LNCaP clone FGC (cell line): Measurements from ENCODE around the gene ASCC1.

Experiments used
- DNase-seq: peaks from one replicate; pipeline ENCODE4 v3.0.0-alpha.2; 2011; ENCODE audit warnings: low read depth
- H3K4me3 ChIP-seq: 2 replicates; pipeline ENCODE4 v1.5.1; 2011; ENCODE audit warnings: mild to moderate bottlenecking, low read depth, low read length, control low read depth
- TF ChIP-seq, protein P1 (sequence below): IDR thresholded peaks from 2 replicates; pipeline ENCODE4 v1.5.1; 2012; ENCODE audit warnings: mild to moderate bottlenecking; ENCODE audit not compliant: control insufficient read depth, insufficient read depth; ENCODE audit errors: extremely low read depth

Gene ASCC1

DNA sequence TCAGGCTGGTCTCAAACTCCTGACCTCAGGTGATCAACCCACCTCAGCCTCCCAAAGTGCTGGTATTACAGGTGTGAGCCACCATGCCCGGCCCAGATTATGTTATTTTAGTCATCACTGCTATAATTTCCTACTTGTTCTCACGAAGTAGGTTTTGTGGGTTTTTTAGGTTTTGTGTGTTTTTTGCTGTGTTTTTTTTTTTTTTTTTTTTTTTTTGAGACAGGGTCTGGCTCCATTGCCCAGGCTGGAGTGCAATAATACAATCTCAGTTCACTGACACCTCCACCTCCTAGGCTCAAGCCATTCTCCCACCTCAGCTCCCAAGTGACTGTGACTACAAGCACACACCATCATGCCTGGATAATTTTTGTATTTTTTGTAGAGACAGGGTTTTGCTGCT, 21.1 kb downstream of the ASCC1 start:
- TF ChIP-seq, protein P1, sequence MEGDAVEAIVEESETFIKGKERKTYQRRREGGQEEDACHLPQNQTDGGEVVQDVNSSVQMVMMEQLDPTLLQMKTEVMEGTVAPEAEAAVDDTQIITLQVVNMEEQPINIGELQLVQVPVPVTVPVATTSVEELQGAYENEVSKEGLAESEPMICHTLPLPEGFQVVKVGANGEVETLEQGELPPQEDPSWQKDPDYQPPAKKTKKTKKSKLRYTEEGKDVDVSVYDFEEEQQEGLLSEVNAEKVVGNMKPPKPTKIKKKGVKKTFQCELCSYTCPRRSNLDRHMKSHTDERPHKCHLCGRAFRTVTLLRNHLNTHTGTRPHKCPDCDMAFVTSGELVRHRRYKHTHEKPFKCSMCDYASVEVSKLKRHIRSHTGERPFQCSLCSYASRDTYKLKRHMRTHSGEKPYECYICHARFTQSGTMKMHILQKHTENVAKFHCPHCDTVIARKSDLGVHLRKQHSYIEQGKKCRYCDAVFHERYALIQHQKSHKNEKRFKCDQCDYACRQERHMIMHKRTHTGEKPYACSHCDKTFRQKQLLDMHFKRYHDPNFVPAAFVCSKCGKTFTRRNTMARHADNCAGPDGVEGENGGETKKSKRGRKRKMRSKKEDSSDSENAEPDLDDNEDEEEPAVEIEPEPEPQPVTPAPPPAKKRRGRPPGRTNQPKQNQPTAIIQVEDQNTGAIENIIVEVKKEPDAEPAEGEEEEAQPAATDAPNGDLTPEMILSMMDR: no peak
- H3K4me3 ChIP-seq: no peak overlapping the region
- DNase-seq: no peak

DNA sequence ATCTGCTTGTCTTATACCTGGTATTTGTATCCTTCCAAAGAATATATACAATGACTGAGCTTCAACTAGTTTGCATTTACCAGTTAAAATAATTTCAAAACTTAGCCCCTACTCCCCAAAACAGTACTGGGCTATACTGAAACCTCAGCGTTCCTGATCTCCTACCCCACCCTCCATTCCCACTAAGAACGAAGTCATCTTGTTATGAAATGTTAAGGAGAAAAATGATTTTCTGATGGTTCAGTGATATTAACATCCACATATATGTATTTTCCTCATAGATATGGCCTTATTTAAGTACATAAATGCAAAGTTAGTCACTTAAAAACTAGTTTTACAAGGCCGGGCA, 29.1 kb downstream of the ASCC1 start:
- TF ChIP-seq, protein P1: no peak
- DNase-seq: no peak
- peak overlapping the region; percentile 28 for H3K4me3 ChIP-seq

DNA sequence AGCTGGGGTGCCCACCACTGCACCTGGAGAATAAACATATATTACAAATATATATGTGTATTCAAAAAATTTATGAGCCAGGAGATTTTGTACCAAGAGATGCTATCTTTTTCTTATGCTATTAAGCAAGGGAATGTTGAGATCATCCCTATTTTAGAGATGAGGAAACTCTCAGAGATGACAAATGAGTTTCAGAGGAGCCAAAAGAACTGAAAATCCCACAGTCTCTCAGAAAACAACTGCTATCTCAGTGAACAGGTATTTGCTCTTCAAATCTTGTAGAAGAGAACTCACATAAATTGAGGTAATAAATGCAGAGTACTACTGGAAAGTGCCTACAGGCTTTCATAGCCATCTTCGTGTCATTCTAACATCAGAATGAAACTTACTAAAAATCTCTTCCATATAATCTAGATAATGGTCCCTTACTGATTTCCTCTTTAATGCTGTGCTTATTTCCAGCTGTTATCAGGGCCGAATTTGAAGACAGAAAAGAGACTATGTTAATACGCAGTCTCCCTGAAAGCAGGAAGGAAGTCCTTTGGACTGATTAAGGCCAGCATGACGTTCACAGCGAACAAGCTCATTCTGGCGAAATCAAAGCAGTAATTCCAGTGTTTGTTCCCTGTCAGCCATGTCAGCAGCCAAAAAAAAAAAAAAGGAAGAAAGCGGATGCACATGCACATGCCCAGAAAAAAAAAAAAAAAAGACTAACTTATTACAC, 29.7 kb downstream of the ASCC1 start:
- TF ChIP-seq, protein P1: no peak
- DNase-seq: peak; percentile 85
- H3K4me3 ChIP-seq: peak overlapping the region; percentile 28

DNA sequence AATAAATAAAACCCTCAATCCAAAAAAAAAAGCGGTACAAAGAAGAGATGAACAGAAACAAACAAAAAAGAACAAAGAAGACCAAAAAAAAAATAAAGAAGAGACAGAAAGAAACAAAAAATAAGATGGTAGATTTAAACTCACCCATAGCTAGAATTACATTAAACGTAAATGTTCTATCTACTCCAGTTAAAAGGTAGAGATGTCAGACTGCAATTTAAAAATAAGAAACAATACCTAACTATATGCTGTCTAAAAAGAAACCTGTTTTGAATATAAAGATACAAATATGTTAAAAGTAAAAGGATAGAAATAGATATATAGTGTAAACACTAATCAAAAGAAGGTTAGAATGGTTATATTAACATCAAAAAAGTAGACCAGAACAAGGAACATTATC, 31.9 kb downstream of the ASCC1 start:
- no peak for DNase-seq
- H3K4me3 ChIP-seq: no peak overlapping the region
- TF ChIP-seq, protein P1: no peak

DNA sequence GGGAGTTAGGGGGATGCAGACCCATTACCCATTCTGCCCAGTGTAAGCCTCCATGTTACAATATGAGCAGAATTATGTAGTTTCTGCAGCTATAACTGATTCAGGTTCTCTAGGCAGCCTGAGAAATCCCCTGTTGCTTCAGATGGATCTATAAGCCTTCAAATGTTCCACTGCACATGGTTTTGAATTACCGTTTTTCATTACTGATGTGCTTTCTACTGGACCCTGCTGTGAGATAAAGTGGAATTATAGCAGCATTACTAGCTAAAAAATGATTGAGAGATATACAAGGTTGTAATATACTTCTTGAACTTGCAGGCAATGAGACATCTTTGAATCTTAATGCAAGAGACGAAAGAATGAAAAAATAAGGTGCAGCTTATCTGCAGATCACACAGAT, 38.6 kb downstream of the ASCC1 start:
- TF ChIP-seq, protein P1: no peak
- no peak overlapping the region for H3K4me3 ChIP-seq
- DNase-seq: no peak

DNA sequence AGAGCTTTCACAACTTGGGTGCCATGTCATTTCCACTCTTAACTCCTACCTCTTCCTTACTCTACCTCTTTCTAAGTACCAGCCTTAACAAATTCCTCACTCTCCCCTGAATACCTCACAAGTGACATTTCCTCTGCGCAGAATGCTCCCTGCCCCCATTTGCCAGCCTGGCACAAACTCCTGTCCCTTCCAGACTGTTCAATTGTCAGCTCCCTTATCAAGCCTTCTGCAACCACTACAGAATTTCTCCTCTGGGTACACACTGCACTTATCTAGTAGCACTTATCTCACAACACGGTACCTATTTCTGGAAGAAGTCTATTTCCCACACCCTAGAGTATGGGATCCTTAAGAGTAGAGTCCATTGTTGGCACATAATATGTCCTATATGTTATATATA, 39.4 kb downstream of the ASCC1 start:
- H3K4me3 ChIP-seq: no peak overlapping the region
- TF ChIP-seq, protein P1: no peak
- no peak for DNase-seq

DNA sequence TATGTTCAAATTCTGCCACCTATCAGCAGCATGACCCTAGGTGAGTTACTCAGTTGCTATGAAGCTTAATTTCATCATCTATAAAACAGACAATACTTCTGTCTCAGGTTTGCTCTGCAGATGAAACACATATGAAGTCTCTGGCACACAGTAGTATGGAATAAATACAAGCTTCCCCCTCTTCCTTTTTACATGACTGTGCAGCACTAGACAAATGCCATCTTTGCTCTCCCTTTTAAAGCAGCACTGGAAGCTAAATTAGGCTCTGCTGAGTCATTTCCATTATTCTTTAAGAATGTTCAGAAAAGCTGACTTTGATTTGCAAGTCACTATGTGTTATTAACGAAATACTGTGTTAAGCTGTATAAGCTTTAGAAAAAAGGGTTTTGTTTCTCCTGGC, 40.9 kb downstream of the ASCC1 start:
- no peak for DNase-seq
- H3K4me3 ChIP-seq: no peak overlapping the region
- TF ChIP-seq, protein P1: no peak
